H1 (cell line): ENCODE results near the gene WDR64. TPM values are rescaled to one million over a fixed set of nuclear protein-coding genes. Genes with fewer than 3 reads are reported as not detected.

Source experiments
- CTCF ChIA-PET: fragments of 300-600 bp; sonication (Branson Sonifier 250); formaldehyde crosslinking; loops from one replicate; lab custom pipeline; 2021; ENCODE audit not compliant: partially characterized antibody; lab: Charles Lee
- POLR2A ChIA-PET: fragments of 300-600 bp; sonication (Branson Sonifier 250); formaldehyde crosslinking; loops from one replicate; lab custom pipeline; 2021; ENCODE audit warnings: inconsistent platforms; ENCODE audit not compliant: partially characterized antibody; lab: Charles Lee
- DNase-seq, 2 experiments: peaks; one replicate each; pipeline versions ENCODE4 v3.0.0 to v3.0.0-alpha.2; 2010 to 2022; ENCODE audit warnings: low spot score in 2 of 2, low read depth in 1 of 2, mixed read lengths in 1 of 2
- FAIRE-seq: peaks from 2 replicates; lab custom pipeline; 2011; peaks lifted over from hg19 to GRCh38; lab: Jason Lieb, UNC
- H2AFZ ChIP-seq: 2 replicates; pipeline ENCODE4 v1.8.1; 2012; ENCODE audit warnings: low read length, inconsistent platforms
- H2AK5ac ChIP-seq: 2 replicates; pipeline ENCODE4 v1.6.1; 2013; ENCODE audit warnings: low read depth, low read length
- H2BK120ac ChIP-seq: replicated peaks from 2 replicates; pipeline ENCODE3; 2013; ENCODE audit warnings: low read depth, low read length, inconsistent platforms
- H2BK12ac ChIP-seq: 2 replicates; pipeline ENCODE4 v1.6.1; 2013; ENCODE audit warnings: low read depth, low read length
- H2BK15ac ChIP-seq: 2 replicates; pipeline ENCODE4 v1.6.1; 2013; ENCODE audit warnings: low read length
- H2BK20ac ChIP-seq: 2 replicates; pipeline ENCODE4 v1.6.1; 2013; ENCODE audit warnings: low read length
- H2BK5ac ChIP-seq: 2 replicates; pipeline ENCODE4 v1.6.1; 2013; ENCODE audit warnings: low read depth, low read length
- H3K14ac ChIP-seq: 2 replicates; pipeline ENCODE4 v1.6.1; 2013; ENCODE audit warnings: inconsistent platforms; ENCODE audit not compliant: insufficient read length
- H3K18ac ChIP-seq: 2 replicates; pipeline ENCODE4 v1.6.1; 2013; ENCODE audit warnings: low read length; ENCODE audit errors: extremely low read depth
- H3K23ac ChIP-seq: 2 replicates; pipeline ENCODE4 v1.6.1; 2013; ENCODE audit warnings: inconsistent platforms; ENCODE audit not compliant: insufficient read length
- H3K23me2 ChIP-seq: 2 replicates; pipeline ENCODE4 v1.6.1; 2013; ENCODE audit warnings: low read depth, low read length
- H3K27ac ChIP-seq: 2 replicates; pipeline ENCODE4 v1.6.1; 2011; ENCODE audit warnings: low read depth, low read length, inconsistent platforms
- H3K27me3 ChIP-seq, 4 experiments: replicated peaks in 1 of 4; 1 replicate in 1 of 4; 2 replicates in 3 of 4; pipeline versions ENCODE4 v1.6.1 to v1.8.1; 2011 to 2013; ENCODE audit warnings: low read length in 3 of 4, mild to moderate bottlenecking in 3 of 4, inconsistent platforms in 2 of 4, mixed read lengths in 2 of 4, moderate library complexity in 1 of 4; ENCODE audit not compliant: control insufficient read depth in 3 of 4, insufficient read depth in 3 of 4; ENCODE audit errors: extremely low read depth in 1 of 4
- H3K36me3 ChIP-seq, 4 experiments: 2 replicates each; pipeline versions ENCODE4 v1.6.1 to v1.8.1; 2011 to 2013; ENCODE audit warnings: mild to moderate bottlenecking in 4 of 4, low read length in 3 of 4, moderate library complexity in 2 of 4, control low read depth in 1 of 4, inconsistent platforms in 1 of 4; ENCODE audit not compliant: insufficient read depth in 4 of 4, control insufficient read depth in 2 of 4
- H3K4ac ChIP-seq: replicated peaks from 2 replicates; pipeline ENCODE3; 2013; ENCODE audit warnings: low read length, low read depth, mixed read lengths, inconsistent platforms; ENCODE audit not compliant: insufficient read length
- H3K4me1 ChIP-seq, 4 experiments: replicated peaks in 1 of 4; 1 replicate in 1 of 4; 2 replicates in 3 of 4; pipeline versions ENCODE4 v1.6.1 to v1.8.1; 2011 to 2013; ENCODE audit warnings: low read length in 3 of 4, inconsistent platforms in 2 of 4, mixed read lengths in 1 of 4; ENCODE audit not compliant: insufficient read depth in 4 of 4, control insufficient read depth in 3 of 4
- H3K4me2 ChIP-seq, 2 experiments: 2 replicates each; pipeline versions ENCODE4 v1.6.1 to v1.8.1; 2011 to 2013; ENCODE audit warnings: low read depth in 2 of 2, low read length in 2 of 2, control low read depth in 1 of 2, inconsistent platforms in 1 of 2, mild to moderate bottlenecking in 1 of 2; ENCODE audit not compliant: insufficient read depth in 1 of 2
- H3K4me3 ChIP-seq, 4 experiments: fragments of 200-600, 300-600 bp in 1 of 4; sonication (generic), shearing (Covaris generic), sonication (Bioruptor Twin) in 1 of 4; 2 replicates each; pipeline versions ENCODE4 v1.5.1 to v1.8.1; 2011 to 2016; ENCODE audit warnings: low read length in 4 of 4, low read depth in 3 of 4, control low read depth in 2 of 4, inconsistent platforms in 2 of 4, mild to moderate bottlenecking in 2 of 4, mixed read lengths in 1 of 4, moderate library complexity in 1 of 4; ENCODE audit not compliant: insufficient read depth in 2 of 4; ENCODE audit errors: extremely low read depth in 1 of 4
- H3K56ac ChIP-seq: replicated peaks from 2 replicates; pipeline ENCODE3; 2013; ENCODE audit warnings: low read depth, mild to moderate bottlenecking, mixed read lengths, low read length, inconsistent platforms; ENCODE audit not compliant: insufficient read length
- H3K79me1 ChIP-seq: 2 replicates; pipeline ENCODE4 v1.6.1; 2013; ENCODE audit warnings: low read depth, low read length, control low read depth
- H3K79me2 ChIP-seq, 2 experiments: 2 replicates each; pipeline versions ENCODE4 v1.6.1 to v1.8.1; 2012 to 2013; ENCODE audit warnings: low read length in 2 of 2, mild to moderate bottlenecking in 2 of 2, inconsistent platforms in 1 of 2; ENCODE audit not compliant: insufficient read depth in 2 of 2, control insufficient read depth in 1 of 2
- H3K9ac ChIP-seq, 4 experiments: replicated peaks in 1 of 4; 1 replicate in 1 of 4; 2 replicates in 3 of 4; pipeline versions ENCODE4 v1.6.1 to v1.8.1; 2011 to 2013; ENCODE audit warnings: low read depth in 3 of 4, low read length in 3 of 4, control low read depth in 2 of 4, mild to moderate bottlenecking in 2 of 4, moderate library complexity in 2 of 4, inconsistent platforms in 1 of 4; ENCODE audit errors: extremely low read depth in 1 of 4
- H3K9me3 ChIP-seq, 2 experiments: 2 replicates each; pipeline versions ENCODE4 v1.6.1 to v1.8.1; 2012 to 2013; ENCODE audit warnings: mild to moderate bottlenecking in 2 of 2, moderate library complexity in 2 of 2, control low read depth in 1 of 2, inconsistent platforms in 1 of 2, low read depth in 1 of 2, low read length in 1 of 2, mixed read lengths in 1 of 2; ENCODE audit not compliant: insufficient read depth in 2 of 2
- H4K20me1 ChIP-seq, 2 experiments: replicated peaks in 1 of 2; 2 replicates each; pipeline versions ENCODE3 to v1.8.1; 2011 to 2013; ENCODE audit warnings: inconsistent platforms in 2 of 2, low read length in 2 of 2, mild to moderate bottlenecking in 1 of 2; ENCODE audit not compliant: insufficient read depth in 2 of 2, control insufficient read depth in 1 of 2
- H4K5ac ChIP-seq: 2 replicates; pipeline ENCODE4 v1.6.1; 2013; ENCODE audit warnings: low read length, low read depth, mixed read lengths, inconsistent platforms; ENCODE audit not compliant: insufficient read length
- H4K8ac ChIP-seq: 2 replicates; pipeline ENCODE4 v1.8.0; 2013; ENCODE audit warnings: mild to moderate bottlenecking, moderate library complexity, low read length, inconsistent platforms; ENCODE audit not compliant: insufficient read depth; ENCODE audit errors: extremely low read depth
- H4K91ac ChIP-seq: replicated peaks from 2 replicates; pipeline ENCODE3; 2013; ENCODE audit warnings: low read length, mixed read lengths, inconsistent platforms; ENCODE audit not compliant: insufficient read length
- BRCA1 ChIP-seq: IDR thresholded peaks from 2 replicates; pipeline ENCODE4 v1.6.1; 2012; ENCODE audit warnings: low read depth, low read length, improper control_type of control experiment
- E2F6 ChIP-seq: IDR thresholded peaks from 2 replicates; pipeline ENCODE4 v1.6.1; 2012; ENCODE audit warnings: inconsistent platforms
- PHF8 ChIP-seq: fragments of 200-600 bp; sonication (generic); conservative IDR thresholded peaks from 2 replicates; pipeline ENCODE4 v1.7.1; 2012; ENCODE audit warnings: low read depth, mild to moderate bottlenecking, inconsistent platforms, low read length, moderate library complexity
- POLR2A ChIP-seq, 2 experiments: IDR thresholded peaks; 1 replicate in 1 of 2; 2 replicates in 1 of 2; pipeline ENCODE4 v1.6.1; 2011; ENCODE audit warnings: low read depth in 2 of 2, low read length in 2 of 2, mild to moderate bottlenecking in 2 of 2; ENCODE audit errors: control extremely low read depth in 1 of 2
- RBBP5 ChIP-seq: IDR thresholded peaks from 2 replicates; pipeline ENCODE4 v1.7.1; 2012; ENCODE audit warnings: low read depth, mild to moderate bottlenecking, inconsistent platforms, low read length, moderate library complexity, borderline replicate concordance
- SIRT6 ChIP-seq: IDR thresholded peaks from one replicate; pipeline ENCODE4 v1.7.1; 2012; ENCODE audit warnings: low read length, inconsistent platforms
- SRF ChIP-seq: IDR thresholded peaks from 2 replicates; pipeline ENCODE4 v1.6.1; 2011; ENCODE audit warnings: mild to moderate bottlenecking, low read depth, low read length, moderate library complexity
- TAF7 ChIP-seq: optimal IDR thresholded peaks from 2 replicates; pipeline ENCODE3; 2011; ENCODE audit warnings: low read depth, mild to moderate bottlenecking, inconsistent platforms, low read length, moderate library complexity, borderline replicate concordance
- TCF12 ChIP-seq: IDR thresholded peaks from 2 replicates; pipeline ENCODE4 v1.6.1; 2011; ENCODE audit warnings: low read depth, mild to moderate bottlenecking, low read length
- YY1 ChIP-seq: IDR thresholded peaks from 2 replicates; pipeline ENCODE4 v1.6.1; 2011; ENCODE audit warnings: low read depth, mild to moderate bottlenecking, low read length
- ZNF274 ChIP-seq: IDR thresholded peaks from 2 replicates; pipeline ENCODE4 v1.7.0; 2012; ENCODE audit warnings: low read length, borderline replicate concordance; ENCODE audit errors: extremely low read depth
- WGBS, 2 experiments: shearing (Covaris generic) in 1 of 2; methylation state at CpG; one replicate each; pipeline versions ENCODE4 v1.1.6 to v1.1.7; 2013 to 2015; ENCODE audit warnings: low lambda C conversion rate in 2 of 2, mixed read lengths in 2 of 2, inconsistent platforms in 1 of 2, low coverage in 1 of 2, missing lambda C conversion rate in 1 of 2; ENCODE audit not compliant: insufficient replicate concordance in 2 of 2, insufficient coverage in 1 of 2, insufficient read length in 1 of 2; ENCODE audit errors: extremely low coverage in 1 of 2, missing lambda C conversion rate in 1 of 2; 5-methylcytosine and 5-hydroxymethylcytosine counted together
- polyA plus RNA-seq, 7 experiments: library from polyadenylated mRNA; depleted of rRNA in 3 of 7; stranded (reverse) in 5 of 7; unstranded in 2 of 7; fragments of >200 nt in 5 of 7; fragments of 200-250 nt in 2 of 7; gene quantifications; 1 replicate in 5 of 7; 2 replicates in 1 of 7; 4 replicates in 1 of 7; pipeline versions ENCODE4 v1.2.1 to v1.2.3, GENCODE V29; 2011 to 2013; ENCODE audit warnings: missing spikeins in 2 of 7, mixed read lengths in 2 of 7
- total RNA-seq: library from RNA; stranded (reverse); fragmentation: NEBNext Ultra II Directional; extraction: Animal tissue kit (Norgen Biotek cat#: 25700); gene quantifications from 2 replicates; pipeline ENCODE4 v1.2.1, GENCODE V29; 2021

Gene WDR64
- total and polyA plus RNA-seq, 2 of the 8 experiments (the other 6 are each of a cell fraction or from before 2014, with no cell fraction given), result 0.02 TPM; not detected in 1

GRCh38 chr1:241640149-241640866 lies 11.8 kb upstream of the WDR64 start, which contains the start of the genes CHML and OPN3:
Gene CHML, minus strand, starts transcription at chr1:241640369. Its CDS starts 4,603 bp downstream, at chr1:241635766.
Gene OPN3, minus strand, starts transcription at chr1:241640369. Its CDS starts 115 bp downstream, at chr1:241640254.
- peak within 1 kb of the TSS; percentile 96 for H4K91ac ChIP-seq
- peak within 1 kb of the TSS; percentile 98 for H3K18ac ChIP-seq
- H3K27ac ChIP-seq, result peak within 1 kb of the TSS; percentile 91
- peak within 1 kb of the TSS; percentile 88 to 97 (median 94) for H3K9ac ChIP-seq
- H2BK12ac ChIP-seq, result peak within 1 kb of the TSS; percentile 84
- peaks cover 0 to 10% of the 10 kb centered on the region in 2 experiments for H4K20me1 ChIP-seq
- ChIA-PET CTCF (interaction anchor here (0.9 to 2.0 kb wide), 2 partner anchors 30 to 56 kb away, joined by 3 to 6 read pairs; no protein-coding TSS in a partner anchor), POLR2A (interaction anchor here (0.6 to 1.1 kb wide), 3 partner anchors 17 to 758 kb away, joined by 3 read pairs; no protein-coding TSS in a partner anchor)
- peak within 1 kb of the TSS; percentile 82 for H3K14ac ChIP-seq
- peak within 1 kb of the TSS; percentile 71 for H2BK120ac ChIP-seq
- H3K27me3 ChIP-seq, result no peaks in the 10 kb centered on the region; a peak in 1 of 7 replicates
- H3K79me1 ChIP-seq, result peaks cover 3% of the 10 kb centered on the region; the same call in 1 of the 2 replicates
- H4K8ac ChIP-seq, result peak within 1 kb of the TSS; percentile 90
- H3K4me3 ChIP-seq, result peak within 1 kb of the TSS; percentile 96 to 100 (median 98)
- peak within 1 kb of the TSS; percentile 97 for H3K4ac ChIP-seq
- H3K4me1 ChIP-seq, result peaks cover 0 to 7% (median 3%) of the 10 kb centered on the region in 4 experiments; a peak in 5 of 7 replicates
- DNase-seq, result peak; percentile 62 to 95
- WGBS, 2 experiments, result 27% methylated on average over 14 of the region's 81 CpGs; no CpG with 5 or more reads in 1 of the 2 experiments
- H2AFZ ChIP-seq, result peak within 1 kb of the TSS; percentile 81; the same call in 1 of the 2 replicates
- no peak within 1 kb of the TSS for H3K23ac ChIP-seq
- H2BK20ac ChIP-seq, result no peak within 1 kb of the TSS; the same call in 1 of the 2 replicates
- peaks cover 0 to 9% (median 2%) of the 10 kb centered on the region in 4 experiments; a peak in 5 of 8 replicates for H3K36me3 ChIP-seq
- 0 out of 2 replicates have a peak within 1 kb of the TSS, but pooled peaks have one; percentile 24 for H2AK5ac ChIP-seq
- H3K23me2 ChIP-seq, result peaks cover 4% of the 10 kb centered on the region; the same call in 1 of the 2 replicates
- H3K79me2 ChIP-seq, result peaks cover 3 to 44% of the 10 kb centered on the region in 2 experiments; a peak in 3 of 4 replicates
- FAIRE-seq, result no peak
- 0 out of 2 replicates have a peak within 1 kb of the TSS, but pooled peaks have one; percentile 29 for H2BK15ac ChIP-seq
- peaks cover 0 to 6% of the 10 kb centered on the region in 2 experiments; a peak in 1 of 4 replicates for H3K9me3 ChIP-seq
- peak within 1 kb of the TSS; percentile 88 for H3K56ac ChIP-seq
- H3K4me2 ChIP-seq, result peak within 1 kb of the TSS; percentile 71 to 76
- H2BK5ac ChIP-seq, result peak within 1 kb of the TSS; percentile 95
- peak within 1 kb of the TSS; percentile 94 for H4K5ac ChIP-seq
- TF ChIP-seq TCF12 (no peak), POLR2A (IDR thresholded peaks at IDR 0.05; ENCODE audit: control extremely low read depth in 1 of 2, low read depth in 2 of 2, low read length in 2 of 2) (peak; percentile 30 to 96), RBBP5 (peak; percentile 24), YY1 (no peak; the same call in 1 of the 2 replicates), BRCA1 (no peak), SIRT6 (no peak), E2F6 (peak; percentile 72; the same call in 1 of the 2 replicates), ZNF274 (no peak), PHF8 (peak; percentile 84), SRF (no peak), TAF7 (peak; percentile 52)
